RWPE2 (cell line): ENCODE results near the gene KANK3.

Experiments used
- ATAC-seq: fragments of 200-7000 bp; cut with Tn5 transposase; 3 replicates; pipeline ENCODE4 v1.9.1; 2021; ENCODE audit warnings: low read depth
- DNase-seq: peaks from one replicate; pipeline ENCODE4 v3.0.0-alpha.2; 2020; ENCODE audit warnings: low spot score
- H3K27ac ChIP-seq: fragments of 450-650 bp; 2 replicates; pipeline ENCODE4 v1.5.1; 2017; ENCODE audit warnings: mild to moderate bottlenecking; ENCODE audit not compliant: poor library complexity, severe bottlenecking
- H3K27me3 ChIP-seq: fragments of 250-450 bp; sonication (Bioruptor Pico); 2 replicates; pipeline ENCODE4 v1.5.1; 2021; ENCODE audit warnings: mild to moderate bottlenecking, moderate library complexity; ENCODE audit not compliant: insufficient read depth, poor library complexity, severe bottlenecking
- H3K36me3 ChIP-seq: fragments of 250-450 bp; sonication (Bioruptor Pico); 2 replicates; pipeline ENCODE4 v1.5.1; 2020; ENCODE audit warnings: low read depth, mild to moderate bottlenecking, moderate library complexity
- H3K4me1 ChIP-seq: fragments of 250-450 bp; sonication (Bioruptor Pico); 2 replicates; pipeline ENCODE4 v1.5.1; 2021; ENCODE audit warnings: mild to moderate bottlenecking, moderate library complexity; ENCODE audit not compliant: insufficient read depth, poor library complexity, severe bottlenecking
- H3K4me3 ChIP-seq: fragments of 250-450 bp; sonication (Bioruptor Pico); 2 replicates; pipeline ENCODE4 v1.5.1; 2021; ENCODE audit warnings: mild to moderate bottlenecking, moderate library complexity; ENCODE audit not compliant: severe bottlenecking
- H3K9me3 ChIP-seq: fragments of 250-450 bp; sonication (Bioruptor Pico); 2 replicates; pipeline ENCODE4 v1.5.1; 2021; ENCODE audit warnings: mild to moderate bottlenecking, moderate library complexity; ENCODE audit not compliant: severe bottlenecking
- TF ChIP-seq, protein P1 (sequence below): fragments of 450-650 bp; IDR thresholded peaks from one replicate; pipeline ENCODE4 v1.5.1; 2017; ENCODE audit warnings: mild to moderate bottlenecking, moderate library complexity; ENCODE audit not compliant: poor library complexity, severe bottlenecking

KANK3 gene

GRCh38 chr19:8371011-8371804 lies 28.1 kb upstream of the KANK3 start:
- Histone ChIP-seq H3K4me1 (peaks cover 8% of the 10 kb centered on the region), H3K36me3 (peaks cover 54% of the 10 kb centered on the region), H3K27me3 (no peaks in the 10 kb centered on the region), H3K9me3 (no peaks in the 10 kb centered on the region), H3K27ac (no peak overlapping the region), H3K4me3 (no peak overlapping the region)
- TF ChIP-seq, protein P1, sequence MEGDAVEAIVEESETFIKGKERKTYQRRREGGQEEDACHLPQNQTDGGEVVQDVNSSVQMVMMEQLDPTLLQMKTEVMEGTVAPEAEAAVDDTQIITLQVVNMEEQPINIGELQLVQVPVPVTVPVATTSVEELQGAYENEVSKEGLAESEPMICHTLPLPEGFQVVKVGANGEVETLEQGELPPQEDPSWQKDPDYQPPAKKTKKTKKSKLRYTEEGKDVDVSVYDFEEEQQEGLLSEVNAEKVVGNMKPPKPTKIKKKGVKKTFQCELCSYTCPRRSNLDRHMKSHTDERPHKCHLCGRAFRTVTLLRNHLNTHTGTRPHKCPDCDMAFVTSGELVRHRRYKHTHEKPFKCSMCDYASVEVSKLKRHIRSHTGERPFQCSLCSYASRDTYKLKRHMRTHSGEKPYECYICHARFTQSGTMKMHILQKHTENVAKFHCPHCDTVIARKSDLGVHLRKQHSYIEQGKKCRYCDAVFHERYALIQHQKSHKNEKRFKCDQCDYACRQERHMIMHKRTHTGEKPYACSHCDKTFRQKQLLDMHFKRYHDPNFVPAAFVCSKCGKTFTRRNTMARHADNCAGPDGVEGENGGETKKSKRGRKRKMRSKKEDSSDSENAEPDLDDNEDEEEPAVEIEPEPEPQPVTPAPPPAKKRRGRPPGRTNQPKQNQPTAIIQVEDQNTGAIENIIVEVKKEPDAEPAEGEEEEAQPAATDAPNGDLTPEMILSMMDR, result no peak
- ATAC-seq (no peak), DNase-seq (no peak)

- H3K4me3 ChIP-seq, result no peak overlapping the region
- H3K9me3 ChIP-seq, result no peaks in the 10 kb centered on the region
- H3K36me3 ChIP-seq, result peaks cover 55% of the 10 kb centered on the region
- ATAC-seq (no peak), DNase-seq (no peak)
- TF ChIP-seq, protein P1, result no peak
- H3K27me3 ChIP-seq, result no peaks in the 10 kb centered on the region
- H3K27ac ChIP-seq, result no peak overlapping the region
- H3K4me1 ChIP-seq, result peaks cover 8% of the 10 kb centered on the region
These were observed 27.3 kb upstream of the KANK3 start for GRCh38 chr19:8370176-8371010.

DNA sequence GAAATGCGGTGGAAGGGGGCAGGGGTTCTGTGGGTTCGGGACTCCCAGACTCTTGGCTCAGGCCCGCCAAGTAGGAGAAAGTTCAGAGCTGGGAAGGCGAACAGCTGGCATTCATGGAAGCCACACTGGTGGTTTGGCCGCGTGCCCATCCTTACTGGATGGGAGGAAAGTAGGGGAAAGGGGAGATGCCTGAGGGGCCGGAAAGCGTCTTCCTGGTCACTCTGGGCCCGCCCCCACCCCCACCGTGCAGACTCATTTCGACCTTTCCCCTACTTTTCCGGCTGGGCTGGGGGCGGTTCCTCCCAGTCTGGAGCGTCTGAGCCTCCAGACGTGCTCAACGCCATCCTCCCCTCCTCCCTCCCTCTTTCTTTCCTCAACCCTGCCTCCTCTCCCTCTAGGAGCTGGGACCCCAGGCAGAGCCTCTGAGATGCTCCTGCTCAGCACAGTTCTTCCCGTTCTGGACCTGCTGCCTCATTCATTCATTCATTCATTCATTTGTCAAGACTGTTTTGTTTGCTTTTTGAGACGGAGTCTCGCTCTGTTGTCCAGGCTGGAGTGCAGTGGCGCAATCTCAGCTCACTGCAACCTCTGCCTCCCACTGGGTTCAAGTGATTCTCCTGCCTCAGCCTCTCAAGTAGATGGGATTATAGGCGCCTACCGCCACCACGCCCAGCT lies 24.4 kb upstream of the KANK3 start:
- Histone ChIP-seq H3K4me1 (peaks cover 15% of the 10 kb centered on the region), H3K4me3 (no peak overlapping the region), H3K36me3 (peaks cover 44% of the 10 kb centered on the region), H3K27me3 (no peaks in the 10 kb centered on the region), H3K27ac (peak overlapping the region; percentile 97), H3K9me3 (no peaks in the 10 kb centered on the region)
- ATAC-seq, result peak; percentile 58
- peak; percentile 97 for DNase-seq
- TF ChIP-seq, protein P1, result no peak

DNA sequence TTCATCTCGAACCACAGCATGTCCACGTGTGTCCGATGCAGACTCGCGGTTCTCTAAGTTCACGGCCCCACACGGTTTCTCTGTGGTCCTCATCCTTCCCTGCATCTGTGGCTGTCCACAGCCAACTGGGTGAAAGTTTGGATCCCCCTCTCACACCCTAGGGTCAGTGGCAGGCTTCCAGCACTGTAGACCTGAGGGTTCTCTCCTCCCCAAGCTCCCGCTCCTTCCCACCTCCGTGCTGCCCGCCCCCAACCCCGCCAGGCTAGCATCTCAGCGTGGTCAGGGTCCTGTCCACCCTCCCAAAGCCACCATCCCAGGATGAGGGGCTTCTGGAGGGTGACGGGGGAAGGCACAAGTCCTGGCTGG lies 23.9 kb upstream of the KANK3 start:
- Histone ChIP-seq H3K27me3 (no peaks in the 10 kb centered on the region), H3K27ac (peak overlapping the region; percentile 97), H3K9me3 (no peaks in the 10 kb centered on the region), H3K4me3 (no peak overlapping the region), H3K36me3 (peaks cover 43% of the 10 kb centered on the region), H3K4me1 (peaks cover 19% of the 10 kb centered on the region)
- DNase-seq (no peak), ATAC-seq (no peak)
- TF ChIP-seq, protein P1, result no peak
